Neural progenitor cell (in vitro differentiated cells): ENCODE measurements around the gene GREM1. TPM values are rescaled to one million over a fixed set of nuclear protein-coding genes. Genes with fewer than 3 reads are reported as not detected.

Source experiments
- total RNA-seq: library from RNA; depleted of rRNA; stranded (reverse); fragments of >200 nt; gene quantifications from 2 replicates; pipeline ENCODE4 v1.2.3, GENCODE V29; 2015; ENCODE audit warnings: low replicate concordance

Gene GREM1
- total RNA-seq, 1 donor from 2014 or later: 4.4 TPM

Other genes starting within 250 kb of the GREM1 start
- 0.09 and 0.26 TPM in 2 replicates for gene GOLGA8N, start 124.5 kb upstream of the GREM1 start, total RNA-seq
- gene ARHGAP11A, start 102.5 kb upstream of the GREM1 start, total RNA-seq: 51.1 and 83.9 TPM in 2 replicates
- gene SCG5, start 76.3 kb upstream of the GREM1 start, total RNA-seq: 69.4 and 101 TPM in 2 replicates